HEK293 (cell line): ENCODE data around the gene SIGMAR1.
A peak's percentile ranks its signal among the peaks of the same experiment; 100 is the strongest.

Experiments
- CTCF ChIA-PET: fragments of 350-600 bp; formaldehyde crosslinking; extraction: SDS; loops from one replicate; lab custom pipeline; 2021; ENCODE audit warnings: antibody characterized with exemption; lab: Yijun Ruan, JAX
- POLR2A ChIA-PET: fragments of 300-600 bp; formaldehyde crosslinking; extraction: SDS; loops from one replicate; lab custom pipeline; 2020; ENCODE audit warnings: antibody characterized with exemption, inconsistent platforms; lab: Yijun Ruan, JAX
- H3K27ac ChIP-seq: fragments of 200-500 bp; sonication (Bioruptor generic); 2 replicates; pipeline ENCODE4 v1.5.1; 2014; ENCODE audit warnings: low read depth, low read length, control low read depth, inconsistent platforms; ENCODE audit errors: extremely low read depth
- H3K36me3 ChIP-seq, 2 experiments: fragments of 200-500 bp in 1 of 2; sonication (Bioruptor generic) in 1 of 2; 1 replicate in 1 of 2; 2 replicates in 1 of 2; pipeline ENCODE4 v1.5.1; 2014 to 2017; ENCODE audit warnings: inconsistent platforms in 2 of 2, low read length in 2 of 2; ENCODE audit not compliant: control insufficient read depth in 2 of 2, insufficient read depth in 1 of 2
- H3K4me1 ChIP-seq: fragments of 200-500 bp; sonication (Bioruptor generic); 2 replicates; pipeline ENCODE4 v1.5.1; 2014; ENCODE audit warnings: mild to moderate bottlenecking, low read length, inconsistent platforms; ENCODE audit not compliant: control insufficient read depth, insufficient read depth
- H3K4me3 ChIP-seq: 2 replicates; pipeline ENCODE4 v1.5.1; 2011; ENCODE audit warnings: low read depth, mild to moderate bottlenecking, control low read depth, low read length, moderate library complexity
- H3K9me3 ChIP-seq: fragments of 200-500 bp; sonication (Bioruptor generic); 2 replicates; pipeline ENCODE4 v1.5.1; 2014; ENCODE audit warnings: low read depth, low read length, inconsistent platforms; ENCODE audit not compliant: control insufficient read depth, insufficient read depth
- BCL6B ChIP-seq: fragments of 450-650 bp; formaldehyde crosslinking; IDR thresholded peaks from 2 replicates; pipeline ENCODE4 v1.5.1; 2017; ENCODE audit warnings: missing biosample characterization, missing genetic modification characterization
- MYNN ChIP-seq: fragments of 450-650 bp; formaldehyde crosslinking; IDR thresholded peaks from 2 replicates; pipeline ENCODE4 v1.5.1; 2016; ENCODE audit warnings: missing biosample characterization, missing genetic modification characterization, borderline replicate concordance
- SCRT1 ChIP-seq: fragments of 450-650 bp; formaldehyde crosslinking; IDR thresholded peaks from 2 replicates; pipeline ENCODE4 v1.5.1; 2016; ENCODE audit warnings: missing biosample characterization, missing genetic modification characterization, borderline replicate concordance
- SETDB1 ChIP-seq: IDR thresholded peaks from one replicate; pipeline ENCODE4 v1.6.1; 2017; ENCODE audit warnings: mild to moderate bottlenecking, low read length, moderate library complexity, mixed read lengths; ENCODE audit not compliant: insufficient read length
- YY2 ChIP-seq: fragments of 450-650 bp; formaldehyde crosslinking; IDR thresholded peaks from 2 replicates; pipeline ENCODE4 v1.5.1; 2016; ENCODE audit warnings: missing biosample characterization, missing genetic modification characterization
- ZFP37 ChIP-seq: fragments of 450-650 bp; formaldehyde crosslinking; IDR thresholded peaks from 2 replicates; pipeline ENCODE4 v1.5.1; 2016; ENCODE audit warnings: missing biosample characterization, missing genetic modification characterization
- ZFP41 ChIP-seq: fragments of 450-650 bp; formaldehyde crosslinking; IDR thresholded peaks from 2 replicates; pipeline ENCODE4 v1.5.1; 2016; ENCODE audit warnings: missing biosample characterization, missing genetic modification characterization, borderline replicate concordance
- ZIC2 ChIP-seq: fragments of 450-650 bp; formaldehyde crosslinking; IDR thresholded peaks from 2 replicates; pipeline ENCODE4 v1.5.1; 2016; ENCODE audit warnings: missing biosample characterization, missing genetic modification characterization
- ZNF138 ChIP-seq: fragments of 450-650 bp; formaldehyde crosslinking; IDR thresholded peaks from 2 replicates; pipeline ENCODE4 v1.5.1; 2016; ENCODE audit warnings: missing biosample characterization, missing genetic modification characterization, borderline replicate concordance
- ZNF174 ChIP-seq: fragments of 450-650 bp; formaldehyde crosslinking; IDR thresholded peaks from 2 replicates; pipeline ENCODE4 v1.5.0; 2017; ENCODE audit warnings: missing biosample characterization, mild to moderate bottlenecking, missing genetic modification characterization
- ZNF2 ChIP-seq: fragments of 450-650 bp; formaldehyde crosslinking; IDR thresholded peaks from 2 replicates; pipeline ENCODE4 v1.5.1; 2016; ENCODE audit warnings: missing biosample characterization, missing genetic modification characterization
- ZNF266 ChIP-seq: fragments of 450-650 bp; formaldehyde crosslinking; IDR thresholded peaks from 2 replicates; pipeline ENCODE4 v1.5.1; 2016; ENCODE audit warnings: missing biosample characterization, missing genetic modification characterization, low read depth
- ZNF341 ChIP-seq: fragments of 450-650 bp; formaldehyde crosslinking; IDR thresholded peaks from 2 replicates; pipeline ENCODE4; 2016; ENCODE audit warnings: low read depth, missing biosample characterization, missing genetic modification characterization
- ZNF37A ChIP-seq: fragments of 450-650 bp; IDR thresholded peaks from 2 replicates; pipeline ENCODE4 v1.5.1; 2018; ENCODE audit warnings: missing biosample characterization, missing genetic modification characterization
- ZNF501 ChIP-seq: fragments of 450-650 bp; formaldehyde crosslinking; IDR thresholded peaks from 2 replicates; pipeline ENCODE4 v1.5.1; 2016; ENCODE audit warnings: missing biosample characterization, missing genetic modification characterization
- ZNF549 ChIP-seq: fragments of 450-650 bp; IDR thresholded peaks from 2 replicates; pipeline ENCODE4 v1.5.1; 2018; ENCODE audit warnings: missing biosample characterization, missing genetic modification characterization, mild to moderate bottlenecking, inconsistent platforms, moderate library complexity
- ZNF555 ChIP-seq: fragments of 450-650 bp; formaldehyde crosslinking; conservative IDR thresholded peaks from 2 replicates; pipeline ENCODE4 v1.5.1; 2017; ENCODE audit warnings: missing biosample characterization, mild to moderate bottlenecking, missing genetic modification characterization, inconsistent platforms
- ZNF580 ChIP-seq: fragments of 450-650 bp; formaldehyde crosslinking; IDR thresholded peaks from 2 replicates; pipeline ENCODE4 v1.5.1; 2016; ENCODE audit warnings: missing biosample characterization, missing genetic modification characterization
- ZNF600 ChIP-seq: fragments of 450-650 bp; formaldehyde crosslinking; IDR thresholded peaks from 2 replicates; pipeline ENCODE4 v1.5.1; 2016; ENCODE audit warnings: missing biosample characterization, missing genetic modification characterization
- ZNF623 ChIP-seq: fragments of 450-650 bp; formaldehyde crosslinking; IDR thresholded peaks from 2 replicates; pipeline ENCODE4 v1.5.1; 2016; ENCODE audit warnings: missing biosample characterization, missing genetic modification characterization
- ZNF660 ChIP-seq: fragments of 450-650 bp; IDR thresholded peaks from 2 replicates; pipeline ENCODE4 v1.5.1; 2018; ENCODE audit warnings: missing biosample characterization, mild to moderate bottlenecking, missing genetic modification characterization
- ZNF670 ChIP-seq: fragments of 450-650 bp; formaldehyde crosslinking; IDR thresholded peaks from 2 replicates; pipeline ENCODE4 v1.5.1; 2016; ENCODE audit warnings: missing biosample characterization, missing genetic modification characterization, low read depth
- ZNF677 ChIP-seq: fragments of 450-650 bp; IDR thresholded peaks from 2 replicates; pipeline ENCODE4 v1.5.0; 2018; ENCODE audit warnings: missing biosample characterization, mild to moderate bottlenecking, missing genetic modification characterization, moderate library complexity
- ZXDB ChIP-seq: fragments of 450-650 bp; formaldehyde crosslinking; IDR thresholded peaks from 2 replicates; pipeline ENCODE4 v1.5.1; 2016; ENCODE audit warnings: missing biosample characterization, missing genetic modification characterization
- TF ChIP-seq, protein P1 (sequence below): fragments of 450-650 bp; formaldehyde crosslinking; IDR thresholded peaks from 2 replicates; pipeline ENCODE4 v1.5.1; 2016; ENCODE audit warnings: missing biosample characterization, missing genetic modification characterization
- TF ChIP-seq, protein P2 (sequence below): fragments of 450-650 bp; formaldehyde crosslinking; IDR thresholded peaks from 2 replicates; pipeline ENCODE4 v1.5.1; 2016; ENCODE audit warnings: missing biosample characterization, missing genetic modification characterization

Gene SIGMAR1

DNA sequence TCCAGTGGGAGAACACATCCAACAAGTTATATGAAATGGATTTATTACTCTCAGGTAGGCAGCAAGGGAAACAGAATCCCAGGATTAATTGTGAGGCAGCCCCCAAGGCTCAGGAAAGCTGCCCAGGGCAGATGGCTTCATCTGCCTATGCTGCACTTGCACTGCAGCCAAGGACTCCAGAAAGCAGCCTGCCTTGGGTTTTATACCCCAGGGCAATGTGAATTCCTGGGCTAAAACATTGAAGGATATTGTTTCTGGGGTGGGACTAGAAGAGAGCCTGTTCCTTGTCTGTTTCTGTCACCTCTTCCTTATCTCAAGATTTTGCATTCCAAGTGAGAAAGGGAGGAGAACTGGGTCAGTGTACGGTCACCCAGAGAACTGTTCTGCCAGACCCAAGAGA is 33.7 kb upstream of the SIGMAR1 start:
- ChIA-PET CTCF (no interaction called here), POLR2A (no interaction called here)
- TF ChIP-seq ZNF555 (tag by site-specific recombination) (no peak), SETDB1 (no peak), ZNF174 (no peak), ZNF501 (tag by site-specific recombination) (no peak), ZNF266 (tag by site-specific recombination) (no peak), ZNF670 (tag by site-specific recombination) (no peak), ZFP41 (tag by site-specific recombination) (no peak), ZNF2 (tag by site-specific recombination) (no peak), ZFP37 (no peak), ZNF341 (tag by site-specific recombination) (no peak), ZNF660 (tag by site-specific recombination) (no peak), BCL6B (tag by site-specific recombination) (no peak), ZNF600 (tag by site-specific recombination) (no peak), ZNF37A (tag by site-specific recombination) (no peak), ZIC2 (no peak), ZNF549 (tag by site-specific recombination) (no peak), ZNF580 (no peak), ZXDB (no peak)
- TF ChIP-seq, protein P1, sequence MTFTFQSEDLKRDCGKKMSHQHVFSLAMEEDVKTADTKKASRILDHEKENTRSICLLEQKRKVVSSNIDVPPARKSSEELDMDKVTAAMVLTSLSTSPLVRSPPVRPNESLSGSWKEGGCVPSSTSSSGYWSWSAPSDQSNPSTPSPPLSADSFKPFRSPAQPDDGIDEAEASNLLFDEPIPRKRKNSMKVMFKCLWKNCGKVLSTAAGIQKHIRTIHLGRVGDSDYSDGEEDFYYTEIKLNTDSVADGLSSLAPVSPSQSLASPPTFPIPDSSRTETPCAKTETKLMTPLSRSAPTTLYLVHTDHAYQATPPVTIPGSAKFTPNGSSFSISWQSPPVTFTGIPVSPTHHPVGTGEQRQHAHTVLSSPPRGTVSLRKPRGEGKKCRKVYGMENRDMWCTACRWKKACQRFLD = no peak
- TF ChIP-seq, protein P2, sequence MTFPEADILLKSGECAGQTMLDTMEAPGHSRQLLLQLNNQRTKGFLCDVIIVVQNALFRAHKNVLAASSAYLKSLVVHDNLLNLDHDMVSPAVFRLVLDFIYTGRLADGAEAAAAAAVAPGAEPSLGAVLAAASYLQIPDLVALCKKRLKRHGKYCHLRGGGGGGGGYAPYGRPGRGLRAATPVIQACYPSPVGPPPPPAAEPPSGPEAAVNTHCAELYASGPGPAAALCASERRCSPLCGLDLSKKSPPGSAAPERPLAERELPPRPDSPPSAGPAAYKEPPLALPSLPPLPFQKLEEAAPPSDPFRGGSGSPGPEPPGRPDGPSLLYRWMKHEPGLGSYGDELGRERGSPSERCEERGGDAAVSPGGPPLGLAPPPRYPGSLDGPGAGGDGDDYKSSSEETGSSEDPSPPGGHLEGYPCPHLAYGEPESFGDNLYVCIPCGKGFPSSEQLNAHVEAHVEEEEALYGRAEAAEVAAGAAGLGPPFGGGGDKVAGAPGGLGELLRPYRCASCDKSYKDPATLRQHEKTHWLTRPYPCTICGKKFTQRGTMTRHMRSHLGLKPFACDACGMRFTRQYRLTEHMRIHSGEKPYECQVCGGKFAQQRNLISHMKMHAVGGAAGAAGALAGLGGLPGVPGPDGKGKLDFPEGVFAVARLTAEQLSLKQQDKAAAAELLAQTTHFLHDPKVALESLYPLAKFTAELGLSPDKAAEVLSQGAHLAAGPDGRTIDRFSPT = no peak
- H3K36me3 ChIP-seq = peaks cover 0 to 21% of the 10 kb centered on the region in 2 experiments; a peak in 1 of 3 replicates
- no peaks in the 10 kb centered on the region for H3K9me3 ChIP-seq
- H3K4me1 ChIP-seq = no peaks in the 10 kb centered on the region
- no peak overlapping the region for H3K4me3 ChIP-seq
- H3K27ac ChIP-seq = no peak overlapping the region

DNA sequence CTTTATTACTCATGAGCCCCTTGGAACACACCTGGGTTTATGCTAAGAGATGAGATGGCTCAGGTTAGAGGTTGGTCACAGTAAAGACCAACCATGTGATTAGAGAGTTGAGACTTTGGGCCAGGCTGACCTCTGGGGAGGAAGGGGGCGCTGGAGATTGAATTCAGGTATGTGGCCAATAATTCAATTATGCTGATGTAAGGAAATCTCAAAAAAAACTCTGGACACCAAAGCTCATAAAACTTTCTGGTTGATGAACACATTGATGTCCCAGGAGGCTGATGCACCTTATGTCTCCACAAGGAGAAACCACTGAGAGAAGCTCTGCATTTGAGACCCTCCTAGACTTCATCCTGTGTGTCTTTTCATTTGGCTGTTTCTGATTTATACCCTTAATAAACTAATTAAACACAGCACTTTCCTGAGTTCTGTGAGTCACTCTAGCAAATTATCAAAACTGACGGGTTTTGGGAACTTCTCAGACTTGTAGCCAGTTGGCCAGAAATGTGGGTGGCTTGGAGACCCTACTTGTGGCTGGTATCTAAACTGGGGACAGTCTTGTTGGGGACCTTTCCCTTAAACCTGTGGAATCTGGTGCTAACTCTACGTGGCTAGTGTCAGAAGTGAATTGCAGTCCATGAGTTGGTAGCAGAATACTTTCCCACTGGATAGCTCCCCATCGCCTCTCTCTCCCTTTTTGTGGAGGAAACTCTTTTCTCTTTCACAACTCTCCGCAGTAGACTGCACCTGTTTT is 32.4 kb upstream of the SIGMAR1 start:
- no peaks in the 10 kb centered on the region for H3K9me3 ChIP-seq
- H3K4me3 ChIP-seq = no peak overlapping the region
- ChIA-PET CTCF (interaction anchor here (0.7 to 0.9 kb wide), 3 partner anchors 10 to 161 kb away, joined by 3 read pairs; partner anchors contain the start of gene IL11RA), POLR2A (no interaction called here)
- no peak for TF ChIP-seq ZNF623 (tag by site-specific recombination)
- no peak for TF ChIP-seq YY2
- no peak for TF ChIP-seq ZNF138 (tag by site-specific recombination)
- peak; percentile 92 for TF ChIP-seq ZNF677 (tag by site-specific recombination)
- TF ChIP-seq MYNN = no peak
- TF ChIP-seq SCRT1 (tag by site-specific recombination) = no peak
- peaks cover 1% of the 10 kb centered on the region; the same call in 1 of the 2 replicates for H3K4me1 ChIP-seq
- H3K27ac ChIP-seq = no peak overlapping the region
- peaks cover 0 to 21% of the 10 kb centered on the region in 2 experiments; a peak in 1 of 3 replicates for H3K36me3 ChIP-seq
